GM21390 (cell line): Measurements from ENCODE around the gene DDX43.
"Not testable (repeated sequence)": the region's sequence is repeated elsewhere in the genome, so short reads cannot be mapped to it uniquely, and the experiment has no call there.

Source experiments
- ATAC-seq: cut with Tn5 transposase; IDR thresholded peaks from one replicate; pipeline ENCODE4 v1.9.1; 2021; ENCODE audit not compliant: unreplicated experiment

Gene DDX43

DNA sequence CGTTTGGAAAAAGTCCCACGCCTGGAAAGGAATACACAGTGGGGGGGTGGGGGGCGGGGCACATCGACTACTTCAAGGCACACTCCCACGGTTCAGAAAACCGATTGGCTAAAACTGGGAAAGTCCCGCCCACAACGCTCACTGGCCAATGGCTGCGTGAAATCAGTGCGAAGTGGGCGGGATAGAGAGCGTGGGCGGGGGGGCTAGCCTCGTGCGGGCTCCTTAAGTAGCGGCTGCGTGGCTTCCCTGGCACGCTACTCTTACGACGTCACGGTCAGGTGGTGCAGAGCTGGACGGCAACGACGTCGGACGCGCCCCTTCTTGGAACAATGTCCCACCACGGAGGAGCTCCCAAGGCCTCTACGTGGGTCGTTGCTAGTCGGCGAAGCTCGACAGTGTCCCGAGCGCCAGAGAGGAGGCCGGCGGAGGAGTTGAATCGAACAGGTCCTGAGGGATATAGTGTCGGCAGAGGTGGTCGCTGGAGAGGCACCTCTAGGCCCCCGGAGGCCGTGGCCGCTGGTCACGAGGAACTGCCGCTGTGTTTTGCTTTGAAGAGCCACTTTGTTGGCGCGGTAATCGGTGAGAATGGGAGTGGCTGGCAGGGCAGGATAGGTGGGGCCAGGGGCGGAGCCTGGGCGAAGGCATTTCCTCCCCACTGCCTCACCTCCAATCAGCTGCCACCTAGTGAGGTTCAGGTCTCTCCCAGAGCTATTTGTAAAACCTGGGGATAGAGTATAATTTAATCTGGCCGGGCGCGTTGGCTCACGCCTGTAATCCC is at the start of gene DDX43:
Gene DDX43 (plus strand): TSS at position 252 of the 778 bp plus-strand sequence. CDS start 78 bp downstream, at position 330.
- ATAC-seq: no peak

DNA sequence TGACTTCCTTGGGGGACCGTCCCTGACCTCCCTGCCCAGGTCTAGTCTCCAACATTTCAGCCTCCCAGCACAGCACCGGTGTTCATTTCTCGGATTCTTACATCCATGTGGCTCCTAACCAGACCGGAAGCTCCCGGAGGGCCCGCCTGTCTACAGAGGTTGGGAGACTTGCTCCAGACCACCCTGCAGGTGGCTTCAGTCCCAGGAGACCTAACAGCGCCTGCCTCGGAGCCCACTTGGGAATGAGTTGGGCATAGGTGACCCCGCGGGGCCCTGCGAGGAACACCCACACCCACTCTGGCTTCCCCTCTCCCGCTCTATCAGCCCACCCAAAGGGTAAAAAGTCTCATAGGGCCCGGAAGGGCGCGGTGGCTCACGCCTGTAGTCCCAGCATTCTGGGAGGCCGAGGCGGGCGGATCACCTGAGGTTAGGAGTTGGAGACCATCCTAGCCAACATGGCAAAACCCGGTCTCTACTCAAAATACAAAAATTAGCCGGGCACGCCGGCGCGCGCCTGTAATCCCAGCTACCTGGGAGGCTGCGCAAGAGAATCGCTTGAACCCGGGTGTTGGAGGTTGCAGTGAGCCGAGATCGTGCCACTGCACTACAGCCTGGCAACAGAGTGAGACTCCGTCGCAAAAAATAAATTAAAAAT is 46.0 kb upstream of the DDX43 start:
- no peak for ATAC-seq

DNA sequence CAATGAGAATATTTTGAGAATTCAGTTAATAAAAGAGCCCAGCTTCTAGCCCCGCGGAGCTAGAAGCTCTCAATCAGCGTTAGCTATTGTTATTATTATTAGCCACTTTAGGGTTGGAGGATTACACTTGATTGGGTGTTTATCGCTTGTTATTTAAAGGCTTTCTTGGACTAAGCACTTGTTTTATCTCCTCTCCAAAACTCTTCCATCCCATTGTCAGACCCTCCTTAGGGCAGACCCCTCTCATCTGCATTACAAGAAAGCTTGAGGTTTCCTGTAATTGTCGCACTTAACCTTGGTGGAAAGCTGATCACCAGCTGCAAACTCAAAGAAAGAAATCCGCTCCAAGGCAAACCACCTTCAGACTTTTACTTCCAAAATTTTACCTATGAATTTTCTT is 45.3 kb upstream of the DDX43 start:
- no peak for ATAC-seq

DNA sequence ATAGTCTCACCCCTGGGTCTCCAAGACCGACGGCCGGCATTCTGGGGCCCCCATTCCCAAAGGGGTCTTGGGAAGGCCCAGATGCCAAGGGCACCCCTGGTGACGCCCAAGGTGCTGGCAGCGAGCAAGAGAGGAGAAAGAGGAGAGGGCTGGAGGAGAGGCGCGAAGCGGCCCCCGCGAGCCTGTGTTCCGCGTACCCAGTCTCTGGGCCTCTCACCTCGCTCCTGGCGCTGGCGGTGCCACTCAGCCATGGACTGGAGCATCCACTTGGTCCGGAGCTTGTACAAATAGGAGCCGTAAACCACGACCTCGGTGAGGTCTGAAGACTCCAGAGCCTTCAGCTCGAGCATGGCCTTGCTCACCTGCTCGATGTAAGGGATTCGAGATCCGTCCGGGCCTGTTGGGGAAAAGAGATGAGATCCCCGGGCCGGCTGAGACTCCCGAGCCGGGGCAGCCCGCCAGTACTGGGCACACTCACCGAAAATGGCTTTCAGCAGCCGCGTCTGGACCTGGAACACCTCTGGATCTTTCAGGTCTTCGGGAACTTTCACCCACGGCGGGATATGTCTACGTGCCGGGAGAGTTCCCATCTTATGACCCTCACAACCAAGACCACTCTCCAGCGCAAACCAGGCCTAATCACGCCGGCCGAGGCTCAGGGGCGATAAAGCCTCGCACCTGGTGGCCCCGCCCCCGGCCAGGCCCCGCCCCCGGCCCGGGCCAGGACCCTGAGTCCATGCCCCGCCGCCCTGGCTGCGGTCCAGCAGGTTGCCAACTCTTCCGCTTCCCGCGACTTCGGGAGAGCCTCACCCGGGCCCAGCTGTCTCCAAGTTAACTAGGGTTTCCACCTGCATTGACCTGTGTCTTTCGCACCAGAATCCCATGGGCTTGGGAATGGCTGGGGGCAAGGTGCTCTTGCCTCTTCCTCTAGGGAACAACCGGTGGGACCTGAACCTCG is 40.7 kb upstream of the DDX43 start, which contains the start of gene DPPA5:
Gene DPPA5 (minus strand): TSS at position 641 of the 958 bp plus-strand sequence. CDS start 51 bp downstream, at position 590.
- no peak for ATAC-seq

DNA sequence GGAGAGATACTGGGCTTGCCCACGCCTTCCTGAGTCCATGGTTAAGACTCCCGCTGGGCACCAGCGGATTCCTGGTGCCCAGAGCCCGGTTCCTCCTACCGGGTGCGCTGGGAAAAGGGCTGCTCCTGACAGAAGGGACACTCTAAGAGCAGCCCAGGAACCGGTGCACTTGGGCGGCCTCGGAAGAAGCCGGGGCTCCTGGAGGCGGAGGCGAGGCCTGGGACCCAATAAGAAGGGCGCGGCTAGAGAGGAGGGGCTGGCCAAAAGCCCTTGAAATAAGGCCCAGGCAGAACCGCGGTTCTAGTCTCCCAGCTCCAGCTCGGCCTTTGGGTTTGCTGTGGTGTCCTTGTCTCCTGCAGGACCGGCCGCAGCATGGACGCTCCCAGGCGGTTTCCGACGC is 32.3 kb upstream of the DDX43 start, which contains the start of gene KHDC3L:
Gene KHDC3L (plus strand): TSS at position 301 of the 400 bp plus-strand sequence. CDS start 72 bp downstream, at position 373.
- ATAC-seq: no peak

DNA sequence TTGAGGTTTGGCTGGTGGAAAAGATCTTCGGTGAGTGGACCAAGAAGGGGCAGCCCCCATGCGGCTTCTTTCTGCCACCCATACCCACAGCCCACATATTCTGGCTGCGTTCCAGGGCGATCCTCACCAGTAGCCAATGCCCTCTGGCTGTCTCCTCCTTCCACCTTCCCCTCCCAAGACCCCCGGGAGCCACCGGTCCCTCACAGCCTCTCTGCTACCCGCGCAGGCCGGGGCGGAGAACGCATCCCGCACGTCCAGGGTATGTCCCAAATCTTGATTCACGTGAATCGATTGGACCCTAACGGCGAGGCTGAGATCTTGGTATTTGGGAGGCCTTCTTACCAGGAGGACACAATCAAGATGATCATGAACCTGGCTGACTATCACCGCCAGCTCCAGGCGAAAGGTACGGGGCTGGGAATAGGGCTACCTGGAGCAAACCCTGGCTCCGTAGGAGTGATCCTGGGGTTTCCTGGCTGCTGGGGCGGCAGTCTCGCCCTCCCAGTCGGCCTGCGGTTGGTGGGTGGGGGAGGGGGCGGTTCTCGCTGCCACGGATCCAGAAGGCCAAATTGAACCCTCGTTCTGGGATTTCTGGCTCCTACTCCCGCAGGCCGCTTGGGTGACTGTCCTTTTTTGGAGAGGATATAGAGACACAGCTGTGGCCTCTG is 31.6 kb upstream of the DDX43 start:
- no peak for ATAC-seq

DNA sequence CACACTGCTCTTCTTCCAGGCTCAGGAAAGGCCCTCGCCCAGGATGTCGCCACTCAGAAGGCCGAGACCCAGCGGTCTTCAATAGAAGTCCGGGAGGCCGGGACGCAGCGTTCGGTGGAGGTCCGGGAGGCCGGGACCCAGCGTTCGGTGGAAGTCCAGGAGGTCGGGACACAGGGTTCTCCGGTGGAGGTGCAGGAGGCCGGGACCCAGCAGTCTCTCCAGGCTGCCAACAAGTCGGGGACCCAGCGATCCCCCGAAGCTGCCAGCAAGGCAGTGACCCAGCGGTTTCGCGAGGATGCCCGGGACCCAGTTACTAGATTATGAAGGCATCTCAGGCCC is 31.1 kb upstream of the DDX43 start:
- ATAC-seq: no peak

DNA sequence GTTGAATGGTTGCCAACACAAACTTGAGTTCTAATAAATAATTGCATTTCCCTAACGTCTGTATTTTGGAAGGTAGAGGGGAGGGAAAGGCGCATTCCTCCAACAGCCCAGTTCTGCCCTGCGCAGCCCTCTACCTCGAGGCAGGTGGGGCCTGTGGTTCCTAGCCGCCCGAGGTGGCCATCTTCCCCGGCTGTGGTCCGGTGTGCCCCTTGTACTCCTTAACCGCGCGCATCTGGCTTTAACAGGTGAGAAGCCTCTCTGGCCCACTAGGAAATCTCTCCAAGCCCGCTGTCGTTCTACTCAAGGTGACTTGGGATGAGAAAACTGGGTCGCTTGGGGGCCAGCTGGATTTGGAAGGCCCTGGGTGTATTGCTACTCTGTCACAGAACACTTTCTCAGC is 30.5 kb upstream of the DDX43 start:
- ATAC-seq: no peak

DNA sequence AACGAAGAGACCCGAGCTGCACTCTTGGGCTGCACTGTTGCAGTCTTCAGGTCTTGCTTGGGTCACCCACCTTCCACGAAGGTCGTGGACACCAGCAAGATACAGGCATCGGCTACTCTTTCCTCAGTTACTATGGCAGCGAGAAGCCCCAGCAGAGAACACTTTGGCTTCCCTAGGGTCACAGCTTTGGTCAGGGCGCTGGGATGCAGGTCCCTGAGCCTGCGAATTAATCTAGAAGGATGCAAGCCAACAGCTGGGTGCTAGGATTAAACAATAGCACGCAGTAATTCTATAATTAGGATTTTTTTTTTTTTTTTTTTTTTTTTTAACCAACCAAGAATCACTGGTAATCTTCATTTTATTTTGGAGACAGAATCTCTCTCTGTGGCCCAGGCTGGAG is 30.1 kb upstream of the DDX43 start:
- ATAC-seq: no peak

DNA sequence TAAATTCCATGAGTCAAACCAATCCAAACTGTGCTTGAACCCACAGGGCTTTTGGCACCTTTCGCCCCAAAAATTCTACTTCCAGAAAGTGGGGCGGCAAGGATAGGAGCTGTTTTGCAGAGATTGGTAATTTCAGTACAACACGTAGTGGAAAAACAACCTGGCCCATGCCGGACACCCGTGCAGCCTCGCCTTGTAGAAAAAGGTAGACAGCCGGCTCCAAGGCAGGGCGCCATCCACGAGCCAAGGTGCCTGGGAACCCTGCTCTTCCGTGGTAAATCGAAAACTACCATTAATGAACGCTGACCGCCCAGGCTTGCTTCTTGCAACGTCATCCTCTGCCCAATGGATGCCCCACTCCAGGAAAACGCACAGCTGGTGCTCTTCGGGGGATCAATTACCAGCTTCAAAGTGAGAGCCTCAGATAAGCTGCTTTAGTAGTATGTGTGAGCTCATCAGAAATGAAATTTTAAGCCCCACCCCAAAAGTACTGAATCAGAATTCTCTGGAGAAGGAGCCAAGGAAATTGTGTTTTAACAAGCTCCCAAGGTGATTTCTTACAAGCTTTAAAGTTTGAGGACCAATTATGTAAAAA is 26.8 kb upstream of the DDX43 start:
- no peak for ATAC-seq

DNA sequence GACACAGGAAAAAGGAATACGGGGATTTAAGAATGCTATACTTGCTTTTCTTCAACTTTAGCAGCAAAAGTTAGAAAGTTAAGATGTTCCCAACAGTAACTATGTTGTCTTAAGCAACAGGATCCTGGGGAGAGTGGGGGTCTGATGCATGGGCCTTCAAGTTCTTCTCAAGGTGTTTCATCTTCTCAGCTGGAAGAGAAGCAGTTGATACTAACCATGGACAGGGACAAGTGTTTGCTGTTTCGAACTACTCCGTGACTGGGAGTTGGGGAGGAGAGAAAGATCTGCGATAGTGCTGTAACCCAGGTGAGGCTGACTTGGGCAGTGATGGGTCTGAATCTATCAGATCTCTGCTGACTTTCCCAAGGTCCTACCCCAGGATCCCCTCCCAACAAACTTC is 26.0 kb upstream of the DDX43 start:
- no peak for ATAC-seq

DNA sequence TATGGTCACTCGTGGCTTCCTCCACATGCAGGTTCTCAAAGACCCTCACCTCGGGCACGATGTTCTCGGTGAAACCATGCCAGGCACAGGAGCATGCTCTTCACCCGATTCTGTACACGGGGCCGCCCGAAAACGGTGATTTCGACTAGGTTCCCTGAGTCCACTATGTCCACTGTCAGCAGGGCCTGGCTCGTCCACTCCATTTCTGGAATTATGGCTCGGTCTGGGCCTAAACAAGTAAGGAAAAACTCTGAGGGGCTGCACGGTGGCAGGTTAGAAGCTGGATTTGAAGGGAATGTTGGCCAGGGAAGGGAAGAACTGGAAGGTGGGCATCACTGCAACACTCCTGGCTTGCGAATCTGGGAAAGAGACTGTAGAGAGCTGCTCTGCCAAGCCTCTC is 25.5 kb upstream of the DDX43 start:
- no peak for ATAC-seq

DNA sequence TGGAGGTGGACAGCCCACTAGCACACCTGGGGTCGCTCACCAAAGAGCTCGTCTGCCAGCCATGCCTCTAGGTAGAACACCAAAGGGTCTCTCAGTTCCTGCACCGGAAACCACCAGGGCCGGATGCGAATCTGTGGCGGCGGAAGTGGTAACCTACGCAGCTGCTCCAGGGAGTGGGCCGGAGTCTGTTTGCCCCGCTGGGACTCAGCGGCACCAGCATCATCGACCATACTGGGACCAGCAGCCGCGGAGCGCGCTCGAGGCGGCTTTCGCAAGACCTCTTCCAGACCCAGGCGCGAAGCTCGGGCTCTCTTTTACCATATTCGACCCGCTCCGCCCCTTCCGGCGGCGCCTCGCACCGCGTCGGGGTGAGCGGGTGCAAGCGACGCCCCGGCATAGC is 25.1 kb upstream of the DDX43 start, which contains the start of gene OOEP:
Gene OOEP (minus strand): TSS at position 335 of the 400 bp plus-strand sequence. CDS start 105 bp downstream, at position 230.
- ATAC-seq: no peak

DNA sequence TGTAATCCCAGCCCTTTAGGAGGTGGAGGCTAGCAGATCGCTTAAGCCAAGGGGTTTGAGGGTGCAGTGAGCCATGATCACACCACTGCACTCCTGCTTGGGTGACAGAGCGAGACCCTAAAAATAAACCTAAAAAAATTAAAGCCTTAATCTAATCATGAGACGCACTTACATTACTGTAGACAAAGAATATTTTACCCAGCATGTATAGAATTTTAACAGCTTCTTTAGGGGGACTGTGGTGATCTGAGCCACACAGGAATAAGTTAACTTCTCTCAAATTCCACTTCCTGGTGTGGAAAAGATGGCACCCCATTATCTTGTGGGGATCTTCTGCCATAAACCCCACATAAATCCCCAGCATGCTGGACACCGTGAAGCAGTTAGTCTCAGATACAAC is 22.6 kb upstream of the DDX43 start:
- no peak for ATAC-seq

DNA sequence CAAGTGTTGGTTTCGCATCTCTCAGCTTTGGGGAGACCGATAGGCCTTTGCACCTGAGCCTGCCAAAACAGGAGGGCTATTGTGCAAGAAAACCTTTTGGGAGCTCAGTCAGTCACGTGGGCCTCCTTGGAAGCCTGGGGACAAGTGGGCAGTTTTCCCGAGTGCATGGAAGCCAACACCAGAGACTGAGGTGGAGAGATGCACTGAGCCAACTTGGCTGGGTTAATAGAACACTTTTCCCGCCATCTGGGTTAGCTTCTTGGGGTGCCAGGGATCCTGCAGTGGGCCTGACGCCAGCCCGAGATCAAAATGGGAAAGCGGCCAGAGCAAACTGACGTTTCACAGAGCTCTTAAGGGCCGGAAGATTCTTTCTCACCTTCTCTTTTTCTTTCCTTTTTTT is 22.1 kb upstream of the DDX43 start:
- no peak for ATAC-seq

DNA sequence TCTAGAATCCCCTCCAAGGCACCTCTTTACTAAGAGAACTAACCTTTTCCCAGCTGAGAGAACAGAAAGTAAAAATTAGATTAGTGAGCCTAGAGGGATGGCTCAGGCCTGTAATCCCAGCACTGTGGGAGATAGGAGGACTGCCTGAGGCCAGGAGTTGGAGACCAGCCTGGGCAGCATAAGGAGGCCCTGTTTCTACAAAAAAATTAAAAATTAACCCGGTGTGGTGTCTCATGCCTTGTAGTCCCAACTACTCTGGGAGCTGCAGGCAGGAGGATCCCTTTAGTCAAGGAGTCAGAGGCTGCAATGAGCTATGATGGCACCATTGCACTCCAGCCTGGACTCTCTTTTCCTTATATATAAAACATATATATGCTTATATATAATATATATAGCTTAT is 19.4 kb upstream of the DDX43 start:
- no peak for ATAC-seq

DNA sequence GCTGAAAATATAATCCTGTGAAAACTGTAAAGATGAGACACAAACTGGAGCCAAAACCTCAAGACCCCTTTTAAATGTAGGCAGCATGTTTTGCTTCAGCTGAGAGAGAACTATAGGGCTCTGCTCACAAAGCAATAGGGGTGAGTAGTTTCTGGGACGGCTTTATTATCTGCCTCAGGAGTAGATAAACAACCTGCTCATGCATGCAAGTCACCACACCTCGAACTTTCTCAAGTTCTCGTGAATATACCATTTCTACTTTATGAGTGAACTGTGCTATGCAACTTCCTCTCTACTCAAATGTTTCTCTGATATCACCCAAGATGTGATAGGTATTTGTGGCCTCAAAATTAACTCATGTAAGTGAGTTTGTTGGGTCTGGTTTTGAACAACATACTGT is 17.4 kb upstream of the DDX43 start:
- ATAC-seq: no peak

DNA sequence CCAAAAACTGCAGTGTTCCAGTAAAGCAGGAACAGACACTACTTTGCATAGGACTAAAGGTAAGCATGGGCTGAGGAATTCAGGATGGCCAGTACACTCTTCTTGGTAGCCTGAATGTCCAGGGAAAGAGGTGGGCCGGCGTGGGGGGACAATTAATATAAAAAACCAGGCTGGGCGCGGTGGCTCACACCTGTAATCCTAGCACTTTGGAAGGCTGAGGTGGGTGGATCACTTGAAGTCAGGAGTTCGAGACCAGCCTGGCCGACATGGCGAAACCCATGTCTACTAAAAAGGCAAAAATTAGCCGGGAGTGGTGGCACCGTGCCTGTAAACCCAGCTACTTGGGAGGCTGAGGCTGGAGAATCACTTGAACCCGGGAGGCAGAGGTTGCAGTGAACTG is 13.1 kb upstream of the DDX43 start:
- ATAC-seq: not testable (repeated sequence)

DNA sequence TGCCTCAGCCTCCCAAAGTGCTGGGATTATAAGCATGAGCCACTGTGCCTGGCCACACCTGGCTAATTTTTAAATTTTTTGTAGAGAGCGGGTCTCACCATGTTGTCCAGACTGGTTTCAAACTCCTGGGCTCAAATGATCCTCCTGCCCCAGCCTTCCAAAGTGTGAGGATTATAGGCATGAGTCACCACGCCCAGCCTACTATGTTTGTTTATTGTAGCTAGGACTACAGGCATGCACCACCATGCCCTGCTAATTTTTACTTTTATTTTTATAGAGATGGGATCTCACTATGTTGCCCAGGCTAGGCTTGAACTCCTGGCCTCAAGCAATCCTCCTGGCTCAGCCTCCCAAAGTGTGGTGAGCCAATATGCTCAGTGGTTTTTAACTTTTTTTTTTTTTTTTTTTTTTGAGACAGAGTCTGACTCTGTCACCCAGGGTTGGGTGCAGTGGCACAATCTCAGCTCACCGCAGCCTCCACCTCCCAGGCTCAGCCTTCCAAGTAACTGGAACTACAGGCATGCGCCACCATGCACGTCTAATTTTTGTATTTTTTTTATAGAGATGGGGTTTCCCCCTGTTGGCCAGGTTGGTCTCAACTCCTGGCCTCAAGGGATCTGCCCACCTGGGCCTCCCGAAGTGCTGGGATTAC is 12.0 kb upstream of the DDX43 start:
- no peak for ATAC-seq

DNA sequence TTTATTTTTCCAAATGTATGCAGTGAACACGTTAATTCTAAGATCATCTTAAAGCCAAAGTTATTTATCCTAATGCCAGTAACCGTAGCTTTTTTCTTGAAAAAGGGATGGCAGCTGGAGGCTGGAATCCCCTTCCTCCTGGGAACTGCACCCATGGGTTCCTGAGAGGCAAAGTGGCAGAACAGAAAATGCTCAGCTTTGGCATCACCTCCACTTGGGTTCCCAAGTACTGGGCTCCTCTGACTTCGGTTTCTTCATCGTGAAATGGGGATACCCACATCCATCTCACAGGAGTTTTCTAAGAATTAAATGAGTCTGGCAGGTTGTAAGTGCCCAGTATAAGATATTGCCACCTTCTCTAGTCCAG is 6.2 kb upstream of the DDX43 start:
- ATAC-seq: peak; percentile 15
